Activated T-cell treated with anti-CD3 and anti-CD28 coated beads, Interleukin-2, amount 50 U/mL, for 4 hours (primary cell): ENCODE results near the gene DMRTC1. TPM values are rescaled to one million over a fixed set of nuclear protein-coding genes. Genes with fewer than 3 reads are reported as not detected.
"Not testable (repeated sequence)": the region's sequence is repeated elsewhere in the genome, so short reads cannot be mapped to it uniquely, and the experiment has no call there.

Source experiments
- ATAC-seq, 2 donors: fragments of 200-7000 bp; cut with Tn5 transposase; one replicate each; pipeline ENCODE4 v1.10.0; 2021
- DNase-seq: peaks from one replicate; pipeline ENCODE4 v3.0.0-alpha.2; 2020
- H3K27me3 Mint-ChIP-seq: one replicate; pipeline ENCODE4 v1.8.0; 2021; ENCODE audit warnings: low read depth, mixed read lengths
- H3K36me3 Mint-ChIP-seq: one replicate; pipeline ENCODE4 v1.8.0; 2022; ENCODE audit warnings: mixed read lengths; ENCODE audit not compliant: insufficient read depth
- H3K4me1 Mint-ChIP-seq: one replicate; pipeline ENCODE4 v1.8.0; 2021; ENCODE audit warnings: low read depth, mixed read lengths
- H3K4me3 Mint-ChIP-seq: one replicate; pipeline ENCODE4 v1.8.0; 2021; ENCODE audit warnings: mild to moderate bottlenecking, moderate library complexity, mixed read lengths
- H3K9me3 Mint-ChIP-seq: one replicate; pipeline ENCODE4 v1.8.0; 2021; ENCODE audit warnings: mixed read lengths
- total RNA-seq, 3 donors: library from RNA; stranded (reverse); gene quantifications; one replicate each; pipeline ENCODE4 v1.2.1, GENCODE V29; 2021

Gene DMRTC1
- total RNA-seq, 3 donors from 2014 or later = not detected

DNA sequence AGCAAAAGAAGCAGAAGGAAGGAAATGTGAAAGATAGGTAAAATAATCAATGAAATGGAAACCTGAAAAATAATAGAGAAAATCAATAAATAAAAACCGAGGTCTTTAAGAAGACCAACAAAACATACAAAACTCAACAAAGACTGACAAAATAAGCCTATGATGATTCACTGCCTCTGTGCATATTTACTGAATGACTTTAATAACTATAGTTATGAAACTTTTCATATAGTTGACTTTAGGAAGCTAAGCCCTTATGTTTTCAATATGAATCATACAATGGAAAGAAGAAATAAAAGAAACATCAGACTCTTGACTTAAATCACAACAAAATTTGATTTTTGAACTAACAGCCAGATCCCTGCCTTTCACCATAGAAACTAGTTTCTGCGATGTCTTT is 106.1 kb downstream of the DMRTC1 start:
- H3K36me3 Mint-ChIP-seq, H3K4me1 Mint-ChIP-seq, H3K27me3 Mint-ChIP-seq, DNase-seq, H3K4me3 Mint-ChIP-seq, H3K9me3 Mint-ChIP-seq, ATAC-seq: not testable (repeated sequence)

DNA sequence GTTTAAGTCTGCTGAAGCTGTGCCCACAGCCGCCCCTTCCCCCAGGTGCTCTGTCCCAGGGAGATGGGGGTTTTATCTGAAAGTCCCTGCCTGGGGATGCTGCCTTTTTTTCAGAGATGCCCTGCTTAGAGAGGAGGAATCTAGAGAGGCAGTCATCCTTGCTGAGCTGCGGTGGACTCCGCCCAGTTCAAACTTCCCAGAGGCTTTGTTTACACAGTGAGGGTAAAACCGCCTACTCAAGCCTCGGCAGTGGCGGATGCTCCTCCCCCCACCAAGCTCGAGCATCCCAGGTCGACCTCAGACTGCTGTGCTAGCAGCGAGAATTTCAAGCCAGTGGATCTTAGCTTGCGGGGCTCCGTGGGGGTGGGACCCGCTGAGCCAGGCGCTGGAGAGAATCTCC is 112.9 kb downstream of the DMRTC1 start:
- not testable (repeated sequence) for DNase-seq, ATAC-seq, H3K9me3 Mint-ChIP-seq, H3K36me3 Mint-ChIP-seq, H3K27me3 Mint-ChIP-seq, H3K4me3 Mint-ChIP-seq, H3K4me1 Mint-ChIP-seq

Other genes with a start within 250 kb of the DMRTC1 start
- 1 to 10 TPM; 3.1 to 9.3 (median 5.9) TPM for gene PHKA1, start 229.5 kb downstream of the DMRTC1 start, total RNA-seq
- not detected for gene DMRTC1B, start 166.9 kb downstream of the DMRTC1 start, total RNA-seq
- not detected for gene FAM236B, start 161.2 kb downstream of the DMRTC1 start, total RNA-seq
- gene FAM236D, start 135.6 kb downstream of the DMRTC1 start, total RNA-seq = not detected
- not detected for gene FAM236C, start 31.2 kb downstream of the DMRTC1 start, total RNA-seq
- gene FAM236A, start 5.6 kb downstream of the DMRTC1 start, total RNA-seq = not detected
- gene PABPC1L2B, start 59.1 kb upstream of the DMRTC1 start, total RNA-seq = not detected
- gene PABPC1L2A, start 135.7 kb upstream of the DMRTC1 start, total RNA-seq = not detected